ENCODE data around the gene FBN3. TPM values are rescaled to one million over a fixed set of nuclear protein-coding genes. Genes with fewer than 3 reads are reported as not detected.
A peak's percentile ranks its signal among the peaks of the same experiment; 100 is the strongest.

Gene FBN3
- polyA plus RNA-seq, 3 donors = not detected

- H3K4me1 Mint-ChIP-seq = peaks cover 21% of the 10 kb centered on the region
- H3K79me2 ChIP-seq (ENCODE audit: insufficient read depth, low read length) = no peaks in the 10 kb centered on the region
- intact Hi-C loops (cut with micrococcal nuclease) = loop anchor here in 1 of 2 donors (5.0 kb wide), 1 partner anchor 52 kb away; no protein-coding TSS in a partner anchor
- H3K4me2 ChIP-seq (replicated peaks; ENCODE audit: extremely low read depth, low read length, poor library complexity, severe bottlenecking) = no peak overlapping the region
- 98% methylated on average over 5 of the region's 9 CpGs for WGBS (ENCODE audit: insufficient coverage)
- H3K9me3 Mint-ChIP-seq = peaks cover 0 to 5% (median 0%) of the 10 kb centered on the region in 7 donors
- no peak overlapping the region for H3K9ac ChIP-seq (ENCODE audit: insufficient read depth, low read length, poor library complexity, severe bottlenecking)
- H3K4me3 ChIP-seq (replicated peaks in 1 of 3; ENCODE audit: low read depth in 2 of 3, low read length in 3 of 3) = no peak overlapping the region
- DNase-seq = no peak
- no peak for TF ChIP-seq CTCF (IDR thresholded peaks at IDR 0.05)
- no peak overlapping the region for H2AFZ ChIP-seq (ENCODE audit: insufficient read depth, low read depth, low read length, poor library complexity, severe bottlenecking)
- no peaks in the 10 kb centered on the region for H4K20me1 ChIP-seq (ENCODE audit: insufficient read depth, low read length)
- H3K27me3 ChIP-seq (ENCODE audit: control insufficient read depth in 2 of 2, insufficient read depth in 2 of 2, low read length in 2 of 2) = peaks cover 0 to 4% of the 10 kb centered on the region in 2 donors
- no peak overlapping the region for H3K4me3 Mint-ChIP-seq
- H3K27ac ChIP-seq (ENCODE audit: low read depth in 1 of 2, low read length in 2 of 2) = no peak overlapping the region
- peaks cover 9 to 12% (median 11%) of the 10 kb centered on the region in 3 donors for H3K27me3 Mint-ChIP-seq (ENCODE audit: low read depth in 3 of 3)
- H3K36me3 ChIP-seq (replicated peaks in 1 of 2; ENCODE audit: control insufficient read depth in 1 of 2, insufficient read depth in 2 of 2, low read length in 2 of 2) = no peaks in the 10 kb centered on the region
- peak overlapping the region in 1 of 7 donors; percentile 63 for H3K27ac Mint-ChIP-seq
- H3K9me3 ChIP-seq (replicated peaks in 1 of 2; ENCODE audit: control insufficient read depth in 1 of 2, insufficient read depth in 1 of 2, low read length in 2 of 2) = no peaks in the 10 kb centered on the region
- H3K4me1 ChIP-seq (ENCODE audit: control insufficient read depth in 1 of 2, insufficient read depth in 2 of 2, low read length in 2 of 2) = peaks cover 21 to 28% of the 10 kb centered on the region in 2 donors
- H3K36me3 Mint-ChIP-seq = no peaks in the 10 kb centered on the region
These were observed 95.2 kb downstream of the FBN3 start for GRCh38 chr19:8054169-8054568.

- Histone ChIP-seq H3K79me2 (ENCODE audit: insufficient read depth, low read length) (no peaks in the 10 kb centered on the region), H3K36me3 (replicated peaks in 1 of 2; ENCODE audit: control insufficient read depth in 1 of 2, insufficient read depth in 2 of 2, low read length in 2 of 2) (no peaks in the 10 kb centered on the region), H3K4me2 (replicated peaks; ENCODE audit: extremely low read depth, low read length, poor library complexity, severe bottlenecking) (peak within 1 kb of the TSS; percentile 43), H2AFZ (ENCODE audit: insufficient read depth, low read depth, low read length, poor library complexity, severe bottlenecking) (peak within 1 kb of the TSS; percentile 54), H3K9me3 (replicated peaks in 1 of 2; ENCODE audit: control insufficient read depth in 1 of 2, insufficient read depth in 1 of 2, low read length in 2 of 2) (no peaks in the 10 kb centered on the region), H3K4me1 (ENCODE audit: control insufficient read depth in 1 of 2, insufficient read depth in 2 of 2, low read length in 2 of 2) (peaks cover 21 to 28% of the 10 kb centered on the region in 2 donors), H3K4me3 (replicated peaks in 1 of 3; ENCODE audit: low read depth in 2 of 3, low read length in 3 of 3) (no peak within 1 kb of the TSS), H4K20me1 (ENCODE audit: insufficient read depth, low read length) (no peaks in the 10 kb centered on the region), H3K27me3 (ENCODE audit: control insufficient read depth in 2 of 2, insufficient read depth in 2 of 2, low read length in 2 of 2) (peaks cover 0 to 4% of the 10 kb centered on the region in 2 donors), H3K9ac (ENCODE audit: insufficient read depth, low read length, poor library complexity, severe bottlenecking) (no peak within 1 kb of the TSS), H3K27ac (ENCODE audit: low read depth in 1 of 2, low read length in 2 of 2) (no peak within 1 kb of the TSS)
- Mint-ChIP-seq H3K9me3 (peaks cover 0 to 5% (median 0%) of the 10 kb centered on the region in 7 donors), H3K4me1 (peaks cover 21% of the 10 kb centered on the region), H3K36me3 (no peaks in the 10 kb centered on the region), H3K27me3 (ENCODE audit: low read depth in 3 of 3) (peaks cover 13 to 20% (median 16%) of the 10 kb centered on the region in 3 donors), H3K27ac (peak within 1 kb of the TSS in 3 of 7 donors; percentile 35 to 88 (median 55)), H3K4me3 (peak within 1 kb of the TSS in 1 of 2 donors; percentile 35)
- DNase-seq = no peak
- intact Hi-C loops (cut with micrococcal nuclease) = loop anchor here in 1 of 2 donors (5.0 kb wide), 1 partner anchor 50 kb away; no protein-coding TSS in a partner anchor
- WGBS (ENCODE audit: insufficient coverage) = 88% methylated on average over 6 of the region's 7 CpGs
- TF ChIP-seq CTCF (IDR thresholded peaks at IDR 0.05) = no peak
These were observed 96.9 kb downstream of the FBN3 start, which contains the start of gene CCL25 for GRCh38 chr19:8052464-8052859. TSS of gene CCL25 (plus strand) at chr19:8052760. CDS start at chr19:8053050, 290 bp downstream.
